A549 (cell line): Measurements from ENCODE around the gene ANKRD11.

Experiments
- EHF ChIP-seq: fragments of 250-450 bp; sonication (Bioruptor Pico); IDR thresholded peaks from 2 replicates; pipeline ENCODE4 v1.5.0; 2020; ENCODE audit warnings: mild to moderate bottlenecking
- EHMT2 ChIP-seq: fragments of 200-600 bp; sonication (generic); IDR thresholded peaks from 2 replicates; pipeline ENCODE4 v1.6.1; 2016; ENCODE audit warnings: antibody characterized with exemption, low read depth, mild to moderate bottlenecking, moderate library complexity
- HDAC2 ChIP-seq: fragments of 200-600 bp; sonication (generic); IDR thresholded peaks from 2 replicates; pipeline ENCODE4 v1.6.1; 2016
- NR3C1 ChIP-seq: fragments of >200 bp; sonication (Bioruptor Twin); formaldehyde crosslinking; IDR thresholded peaks from 3 replicates; pipeline ENCODE4 v1.6.1; 2017
- POLR2A ChIP-seq: IDR thresholded peaks from 2 replicates; pipeline ENCODE4 v1.6.1; 2012; ENCODE audit warnings: mild to moderate bottlenecking, low read length
- TF ChIP-seq, protein P1 (sequence below): fragments of >200 bp; sonication (Bioruptor Twin); formaldehyde crosslinking; IDR thresholded peaks from 3 replicates; pipeline ENCODE4 v1.5.1; 2016

DNA sequence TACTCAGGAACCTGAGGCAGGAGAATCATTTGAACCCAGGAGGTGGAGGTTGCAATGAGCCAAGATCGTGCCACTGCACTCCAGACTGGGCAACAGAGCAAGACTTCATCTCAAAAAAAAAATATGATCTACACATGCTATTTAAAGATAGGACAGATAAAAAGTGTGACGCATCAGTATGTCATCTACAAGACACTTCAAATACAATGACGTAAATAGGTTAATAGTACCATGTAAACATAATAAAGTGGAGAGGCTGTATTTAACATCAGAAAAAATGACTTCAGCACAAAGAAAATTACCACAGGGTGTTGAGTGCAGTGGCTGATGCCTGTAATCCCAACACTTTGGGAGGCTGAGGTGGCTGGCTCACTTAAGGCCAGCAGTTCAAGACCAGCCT, 252.6 kb downstream of the ANKRD11 start:
- TF ChIP-seq, protein P1, sequence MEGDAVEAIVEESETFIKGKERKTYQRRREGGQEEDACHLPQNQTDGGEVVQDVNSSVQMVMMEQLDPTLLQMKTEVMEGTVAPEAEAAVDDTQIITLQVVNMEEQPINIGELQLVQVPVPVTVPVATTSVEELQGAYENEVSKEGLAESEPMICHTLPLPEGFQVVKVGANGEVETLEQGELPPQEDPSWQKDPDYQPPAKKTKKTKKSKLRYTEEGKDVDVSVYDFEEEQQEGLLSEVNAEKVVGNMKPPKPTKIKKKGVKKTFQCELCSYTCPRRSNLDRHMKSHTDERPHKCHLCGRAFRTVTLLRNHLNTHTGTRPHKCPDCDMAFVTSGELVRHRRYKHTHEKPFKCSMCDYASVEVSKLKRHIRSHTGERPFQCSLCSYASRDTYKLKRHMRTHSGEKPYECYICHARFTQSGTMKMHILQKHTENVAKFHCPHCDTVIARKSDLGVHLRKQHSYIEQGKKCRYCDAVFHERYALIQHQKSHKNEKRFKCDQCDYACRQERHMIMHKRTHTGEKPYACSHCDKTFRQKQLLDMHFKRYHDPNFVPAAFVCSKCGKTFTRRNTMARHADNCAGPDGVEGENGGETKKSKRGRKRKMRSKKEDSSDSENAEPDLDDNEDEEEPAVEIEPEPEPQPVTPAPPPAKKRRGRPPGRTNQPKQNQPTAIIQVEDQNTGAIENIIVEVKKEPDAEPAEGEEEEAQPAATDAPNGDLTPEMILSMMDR: no peak
- TF ChIP-seq POLR2A (no peak), NR3C1 (no peak), EHF (CRISPR knock-in tag) (no peak), HDAC2 (no peak), EHMT2 (no peak)
